GM12878 (cell line): ENCODE results near the gene DCAF12. TPM values are rescaled to one million over a fixed set of nuclear protein-coding genes. Genes with fewer than 3 reads are reported as not detected.

ENCODE experiments used
- ATAC-seq: fragments of 200-7000 bp; cut with Tn5 transposase; 3 replicates; pipeline ENCODE4 v1.9.1; 2020; ENCODE audit warnings: mild to moderate bottlenecking, moderate library complexity
- BruUV-seq: library from RNA; stranded (reverse); fragments of 400-500 nt; replicated peaks from 2 replicates; lab custom pipeline; 2021; lab: Mats Ljungman, UMichigan
- CTCF ChIA-PET: fragments of 300-600 bp; sonication (Branson Sonifier 250); formaldehyde crosslinking; extraction: SDS; loops from one replicate; lab custom pipeline; 2021; ENCODE audit warnings: inconsistent platforms; lab: Yijun Ruan, JAX
- POLR2A ChIA-PET: fragments of 350-600 bp; formaldehyde crosslinking; extraction: SDS; loops from one replicate; lab custom pipeline; 2021; ENCODE audit warnings: inconsistent platforms; lab: Charles Lee
- RAD21 ChIA-PET: fragments of 300-600 bp; sonication (Branson Sonifier 250); formaldehyde crosslinking; loops from one replicate; lab custom pipeline; 2023; ENCODE audit warnings: antibody characterized with exemption; ENCODE audit not compliant: unreplicated experiment; lab: Charles Lee
- SMC1A ChIA-PET: fragments of 300-600 bp; sonication (Branson Sonifier 250); formaldehyde crosslinking; loops from one replicate; lab custom pipeline; 2023; ENCODE audit not compliant: unreplicated experiment, uncharacterized antibody; lab: Charles Lee
- DNase-seq: peaks from one replicate; pipeline ENCODE4 v3.0.0-alpha.2; 2011; ENCODE audit warnings: low read depth, low spot score
- FAIRE-seq: peaks from 3 replicates; lab custom pipeline; 2011; peaks lifted over from hg19 to GRCh38; lab: Jason Lieb, UNC
- H2AFZ ChIP-seq: 2 replicates; pipeline ENCODE4 v1.6.0; 2011; ENCODE audit warnings: low read depth, low read length, control low read depth; ENCODE audit not compliant: control insufficient read depth
- H3K27ac ChIP-seq: 2 replicates; pipeline ENCODE4 v1.5.1; 2011; ENCODE audit warnings: control low read depth; ENCODE audit not compliant: control insufficient read depth, insufficient read depth
- H3K27me3 ChIP-seq, 2 experiments: replicated peaks in 1 of 2; 2 replicates each; pipeline versions ENCODE4 v1.6.0 to v1.6.1; 2011; ENCODE audit warnings: low read length in 1 of 2; ENCODE audit not compliant: control insufficient read depth in 2 of 2, insufficient read depth in 2 of 2
- H3K36me3 ChIP-seq, 2 experiments: 2 replicates each; pipeline ENCODE4 v1.5.1; 2011; ENCODE audit warnings: low read length in 1 of 2; ENCODE audit not compliant: control insufficient read depth in 2 of 2, insufficient read depth in 2 of 2
- H3K4me1 ChIP-seq: 2 replicates; pipeline ENCODE4 v1.6.1; 2011; ENCODE audit warnings: mild to moderate bottlenecking, low read length, moderate library complexity, mixed read lengths; ENCODE audit not compliant: control insufficient read depth, insufficient read depth
- H3K4me2 ChIP-seq: 2 replicates; pipeline ENCODE4 v1.6.0; 2011; ENCODE audit warnings: control low read depth; ENCODE audit not compliant: control insufficient read depth, insufficient read depth
- H3K4me3 ChIP-seq: fragments of 200-600 bp; sonication (generic); 2 replicates; pipeline ENCODE4 v1.5.1; 2016
- H3K79me2 ChIP-seq: 2 replicates; pipeline ENCODE4 v1.6.0; 2011; ENCODE audit warnings: low read length; ENCODE audit not compliant: control insufficient read depth, insufficient read depth
- H3K9ac ChIP-seq: 2 replicates; pipeline ENCODE4 v1.8.0; 2011; ENCODE audit warnings: low read length, control low read depth, mixed read lengths; ENCODE audit not compliant: control insufficient read depth, insufficient read depth
- H3K9me3 ChIP-seq: replicated peaks from 3 replicates; pipeline ENCODE4 v1.5.1; 2011; ENCODE audit warnings: mild to moderate bottlenecking, low read length; ENCODE audit not compliant: control insufficient read depth, insufficient read depth
- H4K20me1 ChIP-seq: 2 replicates; pipeline ENCODE4 v1.6.0; 2011; ENCODE audit not compliant: control insufficient read depth, insufficient read depth
- FOXK2 ChIP-seq: fragments of 450-650 bp; IDR thresholded peaks from 2 replicates; pipeline ENCODE4 v1.6.1; 2017; ENCODE audit warnings: mild to moderate bottlenecking, moderate library complexity
- NR2C1 ChIP-seq: fragments of 450-650 bp; IDR thresholded peaks from 2 replicates; pipeline ENCODE4 v1.6.1; 2017; ENCODE audit warnings: antibody characterized with exemption, mild to moderate bottlenecking, moderate library complexity
- WGBS: methylation state at CpG from one replicate; pipeline ENCODE4 v1.1.6; 2016; ENCODE audit warnings: low lambda C conversion rate; ENCODE audit not compliant: insufficient replicate concordance, insufficient coverage; ENCODE audit errors: missing lambda C conversion rate; 5-methylcytosine and 5-hydroxymethylcytosine counted together
- in situ Hi-C: fragments of 300-500 bp; cut with MboI; formaldehyde crosslinking; loops from 9 replicates; pipeline ENCODE4 v1.14.3; 2018; ENCODE audit warnings: mixed read lengths
- intact Hi-C: fragments of 100-400 bp; cut with micrococcal nuclease; formaldehyde crosslinking; loops from one replicate; pipeline ENCODE4 v1.14.2; 2022; ENCODE audit not compliant: unreplicated experiment
- polyA plus RNA-seq, 11 experiments: library from polyadenylated mRNA; depleted of rRNA in 4 of 11; unstranded in 6 of 11; stranded (reverse) in 5 of 11; fragments of >200 nt; fragmentation: Nextera tagmentation in 4 of 11; fragmentation: Illumina TruSeq in 1 of 11; extraction: Ambion mirVana in 4 of 11; extraction: Trizol in 1 of 11; gene quantifications; 1 replicate in 1 of 11; 2 replicates in 10 of 11; pipeline versions ENCODE4 v1.2.1 to v1.2.3, GENCODE V29; 2011 to 2016; ENCODE audit warnings: inconsistent platforms in 2 of 11, missing spikeins in 2 of 11, low read depth in 1 of 11
- total RNA-seq, 4 experiments: library from RNA; depleted of rRNA in 3 of 4; stranded (reverse); fragments of >200 nt in 3 of 4; fragmentation: Illumina TruSeq in 1 of 4; extraction: Trizol in 1 of 4; gene quantifications; 2 replicates each; pipeline versions ENCODE4 v1.2.1 to v1.2.3, GENCODE V29; 2013 to 2021
- TF ChIP-seq, protein P1 (sequence below): fragments of 450-650 bp; formaldehyde crosslinking; IDR thresholded peaks from 2 replicates; pipeline ENCODE4 v1.4.0; 2022; ENCODE audit warnings: mild to moderate bottlenecking, moderate library complexity

Gene DCAF12
- total and polyA plus RNA-seq, 10 of the 15 experiments (the other 5 are each of a cell fraction or from before 2014, with no cell fraction given), result 11.7 to 57.6 (median 34.6) TPM

GRCh38 chr9:34158362-34158869 is 31.9 kb upstream of the DCAF12 start:
- ChIA-PET SMC1A (interaction anchor here (1.2 kb wide), 1 partner anchor 17 kb away, joined by 3 read pairs; no protein-coding TSS in a partner anchor), CTCF (interaction anchor here (0.9 kb wide), 1 partner anchor 94 kb away, joined by 3 read pairs; no protein-coding TSS in a partner anchor)
- DNase-seq, result no peak
- H3K4me2 ChIP-seq, result no peak overlapping the region
- no peaks in the 10 kb centered on the region for H3K9me3 ChIP-seq
- TF ChIP-seq, protein P1, sequence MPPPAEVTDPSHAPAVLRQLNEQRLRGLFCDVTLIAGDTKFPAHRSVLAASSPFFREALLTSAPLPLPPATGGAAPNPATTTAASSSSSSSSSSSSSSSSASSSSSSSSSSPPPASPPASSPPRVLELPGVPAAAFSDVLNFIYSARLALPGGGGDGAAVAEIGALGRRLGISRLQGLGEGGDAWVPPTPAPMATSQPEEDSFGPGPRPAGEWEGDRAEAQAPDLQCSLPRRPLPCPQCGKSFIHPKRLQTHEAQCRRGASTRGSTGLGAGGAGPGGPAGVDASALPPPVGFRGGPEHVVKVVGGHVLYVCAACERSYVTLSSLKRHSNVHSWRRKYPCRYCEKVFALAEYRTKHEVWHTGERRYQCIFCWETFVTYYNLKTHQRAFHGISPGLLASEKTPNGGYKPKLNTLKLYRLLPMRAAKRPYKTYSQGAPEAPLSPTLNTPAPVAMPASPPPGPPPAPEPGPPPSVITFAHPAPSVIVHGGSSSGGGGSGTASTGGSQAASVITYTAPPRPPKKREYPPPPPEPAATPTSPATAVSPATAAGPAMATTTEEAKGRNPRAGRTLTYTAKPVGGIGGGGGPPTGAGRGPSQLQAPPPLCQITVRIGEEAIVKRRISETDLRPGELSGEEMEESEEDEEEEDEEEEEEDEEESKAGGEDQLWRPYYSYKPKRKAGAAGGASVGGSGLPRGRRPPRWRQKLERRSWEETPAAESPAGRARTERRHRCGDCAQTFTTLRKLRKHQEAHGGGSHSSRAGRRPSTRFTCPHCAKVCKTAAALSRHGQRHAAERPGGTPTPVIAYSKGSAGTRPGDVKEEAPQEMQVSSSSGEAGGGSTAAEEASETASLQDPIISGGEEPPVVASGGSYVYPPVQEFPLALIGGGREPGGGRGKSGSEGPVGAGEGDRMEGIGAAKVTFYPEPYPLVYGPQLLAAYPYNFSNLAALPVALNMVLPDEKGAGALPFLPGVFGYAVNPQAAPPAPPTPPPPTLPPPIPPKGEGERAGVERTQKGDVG (CRISPR knock-in tag), result no peak
- TF ChIP-seq FOXK2, result no peak
- TF ChIP-seq, all 136 proteins: peak for 0
- no peaks in the 10 kb centered on the region for H4K20me1 ChIP-seq
- BruUV-seq, result no TSS peak
- intact Hi-C loops, result no loop called here
- in situ Hi-C loops, result no loop called here
- no peak overlapping the region for H2AFZ ChIP-seq
- ChIA-PET POLR2A (interaction anchor here (0.6 kb wide), 1 partner anchor 476 kb away, joined by 3 read pairs; no protein-coding TSS in a partner anchor), RAD21 (no interaction called here)
- H3K9ac ChIP-seq, result no peak overlapping the region
- H3K4me1 ChIP-seq, result no peaks in the 10 kb centered on the region
- H3K27ac ChIP-seq, result no peak overlapping the region
- no peak overlapping the region for H3K4me3 ChIP-seq
- no peak for FAIRE-seq
- 74% methylated on average over 6 of the region's 6 CpGs for WGBS
- H3K36me3 ChIP-seq, result no peaks in the 10 kb centered on the region
- H3K27me3 ChIP-seq, result no peaks in the 10 kb centered on the region
- H3K79me2 ChIP-seq, result no peaks in the 10 kb centered on the region
- ATAC-seq, result no peak

DNA sequence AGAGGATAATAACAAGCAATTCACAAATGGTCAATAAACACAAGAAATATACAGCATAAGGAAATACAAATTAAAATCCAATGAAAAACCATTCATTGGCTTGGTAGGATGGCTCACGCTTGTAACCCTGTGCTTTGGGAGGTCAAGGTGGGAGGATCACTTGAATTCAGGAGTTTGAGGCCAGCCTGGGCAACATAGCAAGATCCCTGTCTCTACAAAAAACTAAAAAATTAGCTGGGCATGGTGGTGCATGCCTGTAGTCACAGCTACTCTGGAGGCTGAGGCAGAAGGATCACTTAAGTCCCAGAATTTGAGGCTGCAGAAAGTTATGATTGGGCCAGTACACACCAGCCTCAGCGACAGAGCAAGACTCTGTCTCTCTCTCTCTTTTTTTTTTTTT is 31.4 kb upstream of the DCAF12 start:
- H2AFZ ChIP-seq, result no peak overlapping the region
- no peak for ATAC-seq
- no peak overlapping the region for H3K4me3 ChIP-seq
- H3K79me2 ChIP-seq, result no peaks in the 10 kb centered on the region
- no peaks in the 10 kb centered on the region for H3K36me3 ChIP-seq
- H3K9me3 ChIP-seq, result no peaks in the 10 kb centered on the region
- no peak for FAIRE-seq
- ChIA-PET CTCF (interaction anchor here (0.9 kb wide), 1 partner anchor 95 kb away, joined by 3 read pairs; no protein-coding TSS in a partner anchor), RAD21 (no interaction called here), SMC1A (interaction anchor here (1.2 kb wide), 1 partner anchor 17 kb away, joined by 3 read pairs; no protein-coding TSS in a partner anchor), POLR2A (interaction anchor here (0.6 kb wide), 1 partner anchor 475 kb away, joined by 3 read pairs; no protein-coding TSS in a partner anchor)
- DNase-seq, result no peak
- no TSS peak for BruUV-seq
- no peak for TF ChIP-seq NR2C1
- WGBS, result 51% methylated on average over 2 of the region's 2 CpGs
- in situ Hi-C loops (no loop called here), intact Hi-C loops (no loop called here)
- no peaks in the 10 kb centered on the region for H3K4me1 ChIP-seq
- H3K27ac ChIP-seq, result no peak overlapping the region
- H4K20me1 ChIP-seq, result no peaks in the 10 kb centered on the region
- H3K4me2 ChIP-seq, result no peak overlapping the region
- no peak overlapping the region for H3K9ac ChIP-seq
- H3K27me3 ChIP-seq, result no peaks in the 10 kb centered on the region
